HepG2 (cell line): Measurements from ENCODE around the gene ZSCAN31. TPM values are rescaled to one million over a fixed set of nuclear protein-coding genes. Genes with fewer than 3 reads are reported as not detected.

Experiments used
- DMAP1 ChIP-seq: IDR thresholded peaks from 2 replicates; pipeline ENCODE4 v1.6.1; 2016
- NFKB2 ChIP-seq: sonication (generic); formaldehyde crosslinking; IDR thresholded peaks from 2 replicates; pipeline ENCODE4 v1.4.0; 2020; ENCODE audit warnings: missing genetic modification reagents, borderline replicate concordance
- NR1H2 ChIP-seq: sonication (generic); formaldehyde crosslinking; IDR thresholded peaks from 2 replicates; pipeline ENCODE4 v1.8.1; 2022; ENCODE audit warnings: low read depth, missing genetic modification reagents, borderline replicate concordance
- POLR2G ChIP-seq: fragments of 200-400 bp; formaldehyde crosslinking; IDR thresholded peaks from 2 replicates; pipeline ENCODE4 v1.6.1; 2018; ENCODE audit warnings: mild to moderate bottlenecking, low read depth, low read length, moderate library complexity
- XBP1 ChIP-seq: sonication (generic); formaldehyde crosslinking; IDR thresholded peaks from 2 replicates; pipeline ENCODE4 v1.5.0; 2020; ENCODE audit warnings: missing genetic modification reagents
- ZBTB3 ChIP-seq: sonication (generic); formaldehyde crosslinking; IDR thresholded peaks from 2 replicates; pipeline ENCODE4 v1.4.0; 2020; ENCODE audit warnings: low read depth, mild to moderate bottlenecking, moderate library complexity, missing genetic modification reagents, borderline replicate concordance
- ZBTB37 ChIP-seq: sonication (generic); formaldehyde crosslinking; IDR thresholded peaks from 2 replicates; pipeline ENCODE4 v1.4.0; 2020; ENCODE audit warnings: mild to moderate bottlenecking, missing genetic modification reagents
- ZBTB49 ChIP-seq: sonication (generic); formaldehyde crosslinking; IDR thresholded peaks from 2 replicates; pipeline ENCODE4 v1.4.0; 2020; ENCODE audit warnings: missing genetic modification reagents, borderline replicate concordance
- ZNF337 ChIP-seq: sonication (generic); formaldehyde crosslinking; IDR thresholded peaks from 2 replicates; pipeline ENCODE4 v1.5.1; 2020; ENCODE audit warnings: missing genetic modification reagents, low read depth, mild to moderate bottlenecking, borderline replicate concordance
- ZNF576 ChIP-seq: sonication (generic); formaldehyde crosslinking; IDR thresholded peaks from 2 replicates; pipeline ENCODE4 v1.4.0; 2020; ENCODE audit warnings: mild to moderate bottlenecking, missing genetic modification reagents
- ZNF761 ChIP-seq: sonication (generic); formaldehyde crosslinking; conservative IDR thresholded peaks from 2 replicates; pipeline ENCODE4 v1.4.0; 2020; ENCODE audit warnings: mild to moderate bottlenecking, missing genetic modification reagents
- polyA plus RNA-seq, 8 experiments: library from polyadenylated mRNA; depleted of rRNA in 3 of 8; stranded (reverse) in 7 of 8; unstranded in 1 of 8; fragments of >200 nt; fragmentation: Illumina TruSeq in 4 of 8; extraction: Trizol in 4 of 8; gene quantifications; 2 replicates each; pipeline versions ENCODE4 v1.2.1 to v1.2.3, GENCODE V29; 2011 to 2016; ENCODE audit warnings: low read depth in 4 of 8, missing spikeins in 1 of 8, mixed read lengths in 1 of 8; ENCODE audit not compliant: insufficient read depth in 1 of 8
- total RNA-seq, 5 experiments: library from RNA; depleted of rRNA; stranded (reverse); fragments of >200 nt; fragmentation: Illumina TruSeq; extraction: Trizol; gene quantifications; 2 replicates each; pipeline ENCODE4 v1.2.3, GENCODE V29; 2016; ENCODE audit warnings: low read depth in 1 of 5
- TF ChIP-seq, protein P1 (sequence below): sonication (generic); formaldehyde crosslinking; IDR thresholded peaks from 2 replicates; pipeline ENCODE4 v1.9.0; 2021; ENCODE audit warnings: mild to moderate bottlenecking, missing genetic modification reagents
- TF ChIP-seq, protein P2 (sequence below): sonication (generic); formaldehyde crosslinking; IDR thresholded peaks from 2 replicates; pipeline ENCODE4 v1.9.0; 2021; ENCODE audit warnings: missing genetic modification reagents, mild to moderate bottlenecking, borderline replicate concordance

The ZSCAN31 gene
- total and polyA plus RNA-seq, 2 of the 13 experiments (the other 11 are each of a cell fraction or from before 2014, with no cell fraction given) = 5.3 to 6.2 TPM

GRCh38 chr6:28383235-28384142 is 47.5 kb upstream of the ZSCAN31 start (continued):
- TF ChIP-seq, protein P1, sequence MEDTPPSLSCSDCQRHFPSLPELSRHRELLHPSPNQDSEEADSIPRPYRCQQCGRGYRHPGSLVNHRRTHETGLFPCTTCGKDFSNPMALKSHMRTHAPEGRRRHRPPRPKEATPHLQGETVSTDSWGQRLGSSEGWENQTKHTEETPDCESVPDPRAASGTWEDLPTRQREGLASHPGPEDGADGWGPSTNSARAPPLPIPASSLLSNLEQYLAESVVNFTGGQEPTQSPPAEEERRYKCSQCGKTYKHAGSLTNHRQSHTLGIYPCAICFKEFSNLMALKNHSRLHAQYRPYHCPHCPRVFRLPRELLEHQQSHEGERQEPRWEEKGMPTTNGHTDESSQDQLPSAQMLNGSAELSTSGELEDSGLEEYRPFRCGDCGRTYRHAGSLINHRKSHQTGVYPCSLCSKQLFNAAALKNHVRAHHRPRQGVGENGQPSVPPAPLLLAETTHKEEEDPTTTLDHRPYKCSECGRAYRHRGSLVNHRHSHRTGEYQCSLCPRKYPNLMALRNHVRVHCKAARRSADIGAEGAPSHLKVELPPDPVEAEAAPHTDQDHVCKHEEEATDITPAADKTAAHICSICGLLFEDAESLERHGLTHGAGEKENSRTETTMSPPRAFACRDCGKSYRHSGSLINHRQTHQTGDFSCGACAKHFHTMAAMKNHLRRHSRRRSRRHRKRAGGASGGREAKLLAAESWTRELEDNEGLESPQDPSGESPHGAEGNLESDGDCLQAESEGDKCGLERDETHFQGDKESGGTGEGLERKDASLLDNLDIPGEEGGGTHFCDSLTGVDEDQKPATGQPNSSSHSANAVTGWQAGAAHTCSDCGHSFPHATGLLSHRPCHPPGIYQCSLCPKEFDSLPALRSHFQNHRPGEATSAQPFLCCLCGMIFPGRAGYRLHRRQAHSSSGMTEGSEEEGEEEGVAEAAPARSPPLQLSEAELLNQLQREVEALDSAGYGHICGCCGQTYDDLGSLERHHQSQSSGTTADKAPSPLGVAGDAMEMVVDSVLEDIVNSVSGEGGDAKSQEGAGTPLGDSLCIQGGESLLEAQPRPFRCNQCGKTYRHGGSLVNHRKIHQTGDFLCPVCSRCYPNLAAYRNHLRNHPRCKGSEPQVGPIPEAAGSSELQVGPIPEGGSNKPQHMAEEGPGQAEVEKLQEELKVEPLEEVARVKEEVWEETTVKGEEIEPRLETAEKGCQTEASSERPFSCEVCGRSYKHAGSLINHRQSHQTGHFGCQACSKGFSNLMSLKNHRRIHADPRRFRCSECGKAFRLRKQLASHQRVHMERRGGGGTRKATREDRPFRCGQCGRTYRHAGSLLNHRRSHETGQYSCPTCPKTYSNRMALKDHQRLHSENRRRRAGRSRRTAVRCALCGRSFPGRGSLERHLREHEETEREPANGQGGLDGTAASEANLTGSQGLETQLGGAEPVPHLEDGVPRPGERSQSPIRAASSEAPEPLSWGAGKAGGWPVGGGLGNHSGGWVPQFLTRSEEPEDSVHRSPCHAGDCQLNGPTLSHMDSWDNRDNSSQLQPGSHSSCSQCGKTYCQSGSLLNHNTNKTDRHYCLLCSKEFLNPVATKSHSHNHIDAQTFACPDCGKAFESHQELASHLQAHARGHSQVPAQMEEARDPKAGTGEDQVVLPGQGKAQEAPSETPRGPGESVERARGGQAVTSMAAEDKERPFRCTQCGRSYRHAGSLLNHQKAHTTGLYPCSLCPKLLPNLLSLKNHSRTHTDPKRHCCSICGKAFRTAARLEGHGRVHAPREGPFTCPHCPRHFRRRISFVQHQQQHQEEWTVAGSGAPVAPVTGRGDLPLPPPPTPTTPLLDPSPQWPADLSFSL (CRISPR knock-in tag) = no peak
- TF ChIP-seq NFKB2 = peak; percentile 61; the same call in 1 of the 2 replicates
- peak; percentile 86; the same call in 1 of the 2 replicates for TF ChIP-seq ZNF337 (CRISPR knock-in tag)
- 0 out of 2 replicates have a peak, but pooled peaks have one; percentile 41 for TF ChIP-seq ZNF761 (CRISPR knock-in tag)
- no peak for TF ChIP-seq ZNF576
- TF ChIP-seq NR1H2 (CRISPR knock-in tag) = no peak
- TF ChIP-seq ZBTB3 (CRISPR knock-in tag) = peak; percentile 41; the same call in 1 of the 2 replicates
- peak; percentile 97 for TF ChIP-seq DMAP1 (CRISPR knock-in tag)
- TF ChIP-seq POLR2G = peak; percentile 84
- no peak for TF ChIP-seq XBP1 (CRISPR knock-in tag)
- TF ChIP-seq ZBTB49 (CRISPR knock-in tag) = no peak
- TF ChIP-seq, protein P2, sequence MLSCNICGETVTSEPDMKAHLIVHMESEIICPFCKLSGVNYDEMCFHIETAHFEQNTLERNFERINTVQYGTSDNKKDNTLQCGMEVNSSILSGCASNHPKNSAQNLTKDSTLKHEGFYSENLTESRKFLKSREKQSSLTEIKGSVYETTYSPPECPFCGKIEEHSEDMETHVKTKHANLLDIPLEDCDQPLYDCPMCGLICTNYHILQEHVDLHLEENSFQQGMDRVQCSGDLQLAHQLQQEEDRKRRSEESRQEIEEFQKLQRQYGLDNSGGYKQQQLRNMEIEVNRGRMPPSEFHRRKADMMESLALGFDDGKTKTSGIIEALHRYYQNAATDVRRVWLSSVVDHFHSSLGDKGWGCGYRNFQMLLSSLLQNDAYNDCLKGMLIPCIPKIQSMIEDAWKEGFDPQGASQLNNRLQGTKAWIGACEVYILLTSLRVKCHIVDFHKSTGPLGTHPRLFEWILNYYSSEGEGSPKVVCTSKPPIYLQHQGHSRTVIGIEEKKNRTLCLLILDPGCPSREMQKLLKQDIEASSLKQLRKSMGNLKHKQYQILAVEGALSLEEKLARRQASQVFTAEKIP = no peak
- TF ChIP-seq ZBTB37 (CRISPR knock-in tag) = no peak
